ENCODE data around the gene RXFP1.

Gene RXFP1

GRCh38 chr4:158676076-158676475 is 154.4 kb downstream of the RXFP1 start:
- DNase-seq = no peak

- no peak for DNase-seq
These were observed 157.1 kb downstream of the RXFP1 start for GRCh38 chr4:158678767-158679166.

- DNase-seq = no peak
These were observed 159.9 kb downstream of the RXFP1 start for GRCh38 chr4:158681629-158682028.

- no peak for DNase-seq
These were observed 160.4 kb downstream of the RXFP1 start for GRCh38 chr4:158682066-158682465.

- no peak for DNase-seq
These were observed 167.1 kb downstream of the RXFP1 start for GRCh38 chr4:158688813-158689212.

Data from activated CD4-positive, CD25-positive, alpha-beta regulatory T cell treated with anti-CD3 and anti-CD28 coated beads, Interleukin-2, amount 50 U/mL, for 72 hours (primary cell).